ENCODE measurements around the gene LARGE1. TPM values are rescaled to one million over a fixed set of nuclear protein-coding genes. Genes with fewer than 3 reads are reported as not detected.

Gene LARGE1
- total and polyA plus RNA-seq, 5 donors from 2014 or later: not detected

- Mint-ChIP-seq H3K36me3 (no peaks in the 10 kb centered on the region), H3K9me3 (peaks cover 0 to 3% (median 0%) of the 10 kb centered on the region in 7 donors), H3K27me3 (no peaks in the 10 kb centered on the region), H3K4me1 (no peaks in the 10 kb centered on the region), H3K27ac (no peak overlapping the region), H3K4me3 (no peak overlapping the region)
- DNase-seq (no peak), ATAC-seq (ENCODE audit: low read depth in 2 of 2) (no peak)
- H3K36me3 ChIP-seq (ENCODE audit: control insufficient read depth, insufficient read depth, low read length): no peaks in the 10 kb centered on the region
- no peaks in the 10 kb centered on the region for H3K27me3 ChIP-seq (ENCODE audit: control insufficient read depth, insufficient read depth, low read length)
- no peak overlapping the region for H3K27ac ChIP-seq (ENCODE audit: insufficient read depth, low read length, poor library complexity, severe bottlenecking)
- no peaks in the 10 kb centered on the region for H3K9me3 ChIP-seq (ENCODE audit: control insufficient read depth in 2 of 2, low read length in 2 of 2)
- H3K4me1 ChIP-seq (ENCODE audit: control insufficient read depth, insufficient read depth, low read length, poor library complexity, severe bottlenecking): no peaks in the 10 kb centered on the region
- H3K4me3 ChIP-seq (ENCODE audit: low read depth, low read length): no peak overlapping the region
Observed at GRCh38 chr22:33771136-33771535, 149.1 kb downstream of the LARGE1 start.

- Mint-ChIP-seq H3K27me3 (no peaks in the 10 kb centered on the region), H3K9me3 (peaks cover 0 to 5% (median 0%) of the 10 kb centered on the region in 7 donors), H3K36me3 (no peaks in the 10 kb centered on the region), H3K4me1 (no peaks in the 10 kb centered on the region), H3K4me3 (no peak overlapping the region), H3K27ac (no peak overlapping the region)
- no peaks in the 10 kb centered on the region for H3K4me1 ChIP-seq (ENCODE audit: control insufficient read depth, insufficient read depth, low read length, poor library complexity, severe bottlenecking)
- no peaks in the 10 kb centered on the region for H3K27me3 ChIP-seq (ENCODE audit: control insufficient read depth, insufficient read depth, low read length)
- H3K27ac ChIP-seq (ENCODE audit: insufficient read depth, low read length, poor library complexity, severe bottlenecking): no peak overlapping the region
- no peaks in the 10 kb centered on the region for H3K36me3 ChIP-seq (ENCODE audit: control insufficient read depth, insufficient read depth, low read length)
- no peak for ATAC-seq (ENCODE audit: low read depth in 2 of 2)
- H3K4me3 ChIP-seq (ENCODE audit: low read depth, low read length): no peak overlapping the region
- no peaks in the 10 kb centered on the region for H3K9me3 ChIP-seq (ENCODE audit: control insufficient read depth in 2 of 2, low read length in 2 of 2)
- no peak for DNase-seq
Observed at GRCh38 chr22:33770723-33771122, 149.6 kb downstream of the LARGE1 start.

- H3K36me3 Mint-ChIP-seq: no peaks in the 10 kb centered on the region
- DNase-seq (no peak), ATAC-seq (ENCODE audit: low read depth in 2 of 2) (no peak)
- Histone ChIP-seq H3K4me1 (ENCODE audit: control insufficient read depth, insufficient read depth, low read length, poor library complexity, severe bottlenecking) (no peaks in the 10 kb centered on the region), H3K9me3 (ENCODE audit: control insufficient read depth in 2 of 2, low read length in 2 of 2) (no peaks in the 10 kb centered on the region), H3K4me3 (ENCODE audit: low read depth, low read length) (no peak overlapping the region), H3K27me3 (ENCODE audit: control insufficient read depth, insufficient read depth, low read length) (no peaks in the 10 kb centered on the region), H3K27ac (ENCODE audit: insufficient read depth, low read length, poor library complexity, severe bottlenecking) (no peak overlapping the region), H3K36me3 (ENCODE audit: control insufficient read depth, insufficient read depth, low read length) (no peaks in the 10 kb centered on the region)
- no peak overlapping the region for H3K4me3 Mint-ChIP-seq
- H3K4me1 Mint-ChIP-seq: no peaks in the 10 kb centered on the region
- no peak overlapping the region for H3K27ac Mint-ChIP-seq
- H3K27me3 Mint-ChIP-seq: no peaks in the 10 kb centered on the region
- H3K9me3 Mint-ChIP-seq: peaks cover 0 to 6% (median 2%) of the 10 kb centered on the region in 7 donors
Observed at GRCh38 chr22:33766091-33766490, 154.2 kb downstream of the LARGE1 start.

- Histone ChIP-seq H3K9me3 (ENCODE audit: control insufficient read depth in 2 of 2, low read length in 2 of 2) (no peaks in the 10 kb centered on the region), H3K27ac (ENCODE audit: insufficient read depth, low read length, poor library complexity, severe bottlenecking) (no peak overlapping the region), H3K4me1 (ENCODE audit: control insufficient read depth, insufficient read depth, low read length, poor library complexity, severe bottlenecking) (no peaks in the 10 kb centered on the region), H3K27me3 (ENCODE audit: control insufficient read depth, insufficient read depth, low read length) (no peaks in the 10 kb centered on the region), H3K4me3 (ENCODE audit: low read depth, low read length) (no peak overlapping the region), H3K36me3 (ENCODE audit: control insufficient read depth, insufficient read depth, low read length) (no peaks in the 10 kb centered on the region)
- DNase-seq (no peak), ATAC-seq (ENCODE audit: low read depth in 2 of 2) (no peak)
- no peaks in the 10 kb centered on the region for H3K4me1 Mint-ChIP-seq
- H3K9me3 Mint-ChIP-seq: peaks cover 0 to 19% (median 5%) of the 10 kb centered on the region in 7 donors
- H3K4me3 Mint-ChIP-seq: no peak overlapping the region
- no peak overlapping the region for H3K27ac Mint-ChIP-seq
- H3K36me3 Mint-ChIP-seq: no peaks in the 10 kb centered on the region
- no peaks in the 10 kb centered on the region for H3K27me3 Mint-ChIP-seq
Observed at GRCh38 chr22:33758961-33759360, 161.3 kb downstream of the LARGE1 start.

- Mint-ChIP-seq H3K27ac (no peak overlapping the region), H3K9me3 (peaks cover 0 to 19% (median 5%) of the 10 kb centered on the region in 7 donors), H3K4me3 (no peak overlapping the region), H3K4me1 (no peaks in the 10 kb centered on the region), H3K36me3 (no peaks in the 10 kb centered on the region), H3K27me3 (peaks cover 4% of the 10 kb centered on the region)
- H3K27ac ChIP-seq (ENCODE audit: insufficient read depth, low read length, poor library complexity, severe bottlenecking): no peak overlapping the region
- no peaks in the 10 kb centered on the region for H3K4me1 ChIP-seq (ENCODE audit: control insufficient read depth, insufficient read depth, low read length, poor library complexity, severe bottlenecking)
- no peaks in the 10 kb centered on the region for H3K27me3 ChIP-seq (ENCODE audit: control insufficient read depth, insufficient read depth, low read length)
- ATAC-seq (ENCODE audit: low read depth in 2 of 2) (no peak), DNase-seq (no peak)
- H3K9me3 ChIP-seq (ENCODE audit: control insufficient read depth in 2 of 2, low read length in 2 of 2): no peaks in the 10 kb centered on the region
- no peak overlapping the region for H3K4me3 ChIP-seq (ENCODE audit: low read depth, low read length)
- no peaks in the 10 kb centered on the region for H3K36me3 ChIP-seq (ENCODE audit: control insufficient read depth, insufficient read depth, low read length)
Observed at GRCh38 chr22:33757802-33758483, 162.3 kb downstream of the LARGE1 start.

GRCh38 chr22:33757041-33757801 lies 163.1 kb downstream of the LARGE1 start:
- Mint-ChIP-seq H3K27me3 (peaks cover 4% of the 10 kb centered on the region), H3K9me3 (peaks cover 0 to 19% (median 9%) of the 10 kb centered on the region in 7 donors), H3K27ac (no peak overlapping the region), H3K4me3 (no peak overlapping the region), H3K4me1 (no peaks in the 10 kb centered on the region), H3K36me3 (no peaks in the 10 kb centered on the region)
- ATAC-seq (ENCODE audit: low read depth in 2 of 2): no peak
- DNase-seq: no peak
- H3K27me3 ChIP-seq (ENCODE audit: control insufficient read depth, insufficient read depth, low read length): no peaks in the 10 kb centered on the region
- H3K4me1 ChIP-seq (ENCODE audit: control insufficient read depth, insufficient read depth, low read length, poor library complexity, severe bottlenecking): no peaks in the 10 kb centered on the region
- H3K27ac ChIP-seq (ENCODE audit: insufficient read depth, low read length, poor library complexity, severe bottlenecking): no peak overlapping the region
- no peaks in the 10 kb centered on the region for H3K36me3 ChIP-seq (ENCODE audit: control insufficient read depth, insufficient read depth, low read length)
- no peak overlapping the region for H3K4me3 ChIP-seq (ENCODE audit: low read depth, low read length)
- H3K9me3 ChIP-seq (ENCODE audit: control insufficient read depth in 2 of 2, low read length in 2 of 2): peaks cover 0 to 3% of the 10 kb centered on the region in 2 experiments

GRCh38 chr22:33756508-33756949 lies 163.7 kb downstream of the LARGE1 start:
- H3K4me3 Mint-ChIP-seq: no peak overlapping the region
- ATAC-seq (ENCODE audit: low read depth in 2 of 2): no peak
- H3K4me1 ChIP-seq (ENCODE audit: control insufficient read depth, insufficient read depth, low read length, poor library complexity, severe bottlenecking): no peaks in the 10 kb centered on the region
- H3K4me3 ChIP-seq (ENCODE audit: low read depth, low read length): no peak overlapping the region
- no peaks in the 10 kb centered on the region for H3K27me3 ChIP-seq (ENCODE audit: control insufficient read depth, insufficient read depth, low read length)
- no peak overlapping the region for H3K27ac ChIP-seq (ENCODE audit: insufficient read depth, low read length, poor library complexity, severe bottlenecking)
- no peak overlapping the region for H3K27ac Mint-ChIP-seq
- peaks cover 4% of the 10 kb centered on the region for H3K27me3 Mint-ChIP-seq
- peaks cover 0 to 3% of the 10 kb centered on the region in 2 experiments for H3K9me3 ChIP-seq (ENCODE audit: control insufficient read depth in 2 of 2, low read length in 2 of 2)
- no peaks in the 10 kb centered on the region for H3K4me1 Mint-ChIP-seq
- peaks cover 0 to 19% (median 9%) of the 10 kb centered on the region in 7 donors for H3K9me3 Mint-ChIP-seq
- H3K36me3 ChIP-seq (ENCODE audit: control insufficient read depth, insufficient read depth, low read length): no peaks in the 10 kb centered on the region
- no peak for DNase-seq
- no peaks in the 10 kb centered on the region for H3K36me3 Mint-ChIP-seq

Data from CD4-positive, CD25-positive, alpha-beta regulatory T cell (primary cell).